ES-I3 (cell line): ENCODE results near the gene NOS3.
A peak's percentile ranks its signal among the peaks of the same experiment; 100 is the strongest.

Experiments used
- H3K36me3 ChIP-seq: 2 replicates; pipeline ENCODE4 v1.6.1; 2013; ENCODE audit warnings: mild to moderate bottlenecking, low read length, control low read depth, moderate library complexity; ENCODE audit not compliant: insufficient read depth
- H3K4me1 ChIP-seq: 2 replicates; pipeline ENCODE4 v1.6.1; 2013; ENCODE audit warnings: mild to moderate bottlenecking, control low read depth, low read length; ENCODE audit not compliant: insufficient read depth
- H3K9ac ChIP-seq: 2 replicates; pipeline ENCODE4 v1.6.1; 2013; ENCODE audit warnings: low read depth, mild to moderate bottlenecking, low read length, moderate library complexity
- H3K9me3 ChIP-seq: 2 replicates; pipeline ENCODE4 v1.6.1; 2013; ENCODE audit warnings: mild to moderate bottlenecking, low read length, moderate library complexity; ENCODE audit not compliant: control insufficient read depth, insufficient read depth

Gene NOS3

GRCh38 chr7:150992051-150992640, 1.3 kb downstream of the NOS3 start:
- H3K9ac ChIP-seq, result no peak overlapping the region
- H3K36me3 ChIP-seq, result no peaks in the 10 kb centered on the region
- H3K4me1 ChIP-seq, result peaks cover 9% of the 10 kb centered on the region; the same call in 1 of the 2 replicates
- H3K9me3 ChIP-seq, result 0 out of 2 replicates have a peak, but pooled peaks cover 4% of the 10 kb centered on the region

GRCh38 chr7:150992833-150993302, 2.1 kb downstream of the NOS3 start:
- Histone ChIP-seq H3K36me3 (no peaks in the 10 kb centered on the region), H3K9me3 (0 out of 2 replicates have a peak, but pooled peaks cover 4% of the 10 kb centered on the region), H3K4me1 (peaks cover 9% of the 10 kb centered on the region; the same call in 1 of the 2 replicates), H3K9ac (no peak overlapping the region)

GRCh38 chr7:150993511-150993910, 2.7 kb downstream of the NOS3 start:
- peaks cover 9% of the 10 kb centered on the region; the same call in 1 of the 2 replicates for H3K4me1 ChIP-seq
- 0 out of 2 replicates have a peak, but pooled peaks cover 4% of the 10 kb centered on the region for H3K9me3 ChIP-seq
- no peaks in the 10 kb centered on the region for H3K36me3 ChIP-seq
- no peak overlapping the region for H3K9ac ChIP-seq

GRCh38 chr7:150994141-150994837, 3.5 kb downstream of the NOS3 start:
- Histone ChIP-seq H3K4me1 (peaks cover 9% of the 10 kb centered on the region; the same call in 1 of the 2 replicates), H3K9ac (no peak overlapping the region), H3K9me3 (0 out of 2 replicates have a peak, but pooled peaks cover 4% of the 10 kb centered on the region), H3K36me3 (no peaks in the 10 kb centered on the region)

- Histone ChIP-seq H3K9ac (no peak overlapping the region), H3K9me3 (0 out of 2 replicates have a peak, but pooled peaks cover 4% of the 10 kb centered on the region), H3K36me3 (no peaks in the 10 kb centered on the region), H3K4me1 (peaks cover 9% of the 10 kb centered on the region; the same call in 1 of the 2 replicates)
Observed at GRCh38 chr7:150994838-150995510, 4.2 kb downstream of the NOS3 start.

- Histone ChIP-seq H3K4me1 (peaks cover 9% of the 10 kb centered on the region; the same call in 1 of the 2 replicates), H3K9me3 (no peaks in the 10 kb centered on the region), H3K9ac (peak overlapping the region; percentile 6; the same call in 1 of the 2 replicates), H3K36me3 (no peaks in the 10 kb centered on the region)
Observed at GRCh38 chr7:150996376-150997074, 5.7 kb downstream of the NOS3 start.

GRCh38 chr7:150997075-150997511, 6.3 kb downstream of the NOS3 start:
- no peaks in the 10 kb centered on the region for H3K36me3 ChIP-seq
- H3K4me1 ChIP-seq, result peaks cover 9% of the 10 kb centered on the region; the same call in 1 of the 2 replicates
- H3K9me3 ChIP-seq, result no peaks in the 10 kb centered on the region
- peak overlapping the region; percentile 6; the same call in 1 of the 2 replicates for H3K9ac ChIP-seq

GRCh38 chr7:150997817-150998216, 7.0 kb downstream of the NOS3 start:
- no peak overlapping the region for H3K9ac ChIP-seq
- no peaks in the 10 kb centered on the region for H3K36me3 ChIP-seq
- H3K4me1 ChIP-seq, result peaks cover 9% of the 10 kb centered on the region; the same call in 1 of the 2 replicates
- H3K9me3 ChIP-seq, result no peaks in the 10 kb centered on the region

GRCh38 chr7:150998341-150998740, 7.5 kb downstream of the NOS3 start:
- Histone ChIP-seq H3K9me3 (no peaks in the 10 kb centered on the region), H3K36me3 (no peaks in the 10 kb centered on the region), H3K4me1 (peaks cover 9% of the 10 kb centered on the region; the same call in 1 of the 2 replicates), H3K9ac (no peak overlapping the region)

GRCh38 chr7:150999001-150999400, 8.2 kb downstream of the NOS3 start:
- H3K36me3 ChIP-seq, result no peaks in the 10 kb centered on the region
- H3K9ac ChIP-seq, result no peak overlapping the region
- H3K9me3 ChIP-seq, result no peaks in the 10 kb centered on the region
- H3K4me1 ChIP-seq, result peaks cover 9% of the 10 kb centered on the region; the same call in 1 of the 2 replicates

GRCh38 chr7:150999497-151000230, 8.8 kb downstream of the NOS3 start:
- H3K9me3 ChIP-seq, result no peaks in the 10 kb centered on the region
- peaks cover 4% of the 10 kb centered on the region; the same call in 1 of the 2 replicates for H3K4me1 ChIP-seq

GRCh38 chr7:151000897-151001495, 10.2 kb downstream of the NOS3 start:
- H3K36me3 ChIP-seq, result no peaks in the 10 kb centered on the region
- H3K4me1 ChIP-seq, result no peaks in the 10 kb centered on the region
- no peaks in the 10 kb centered on the region for H3K9me3 ChIP-seq
- no peak overlapping the region for H3K9ac ChIP-seq

More at GRCh38 chr7:150999497-151000230, 8.8 kb downstream of the NOS3 start:
- H3K9ac ChIP-seq, result no peak overlapping the region
- no peaks in the 10 kb centered on the region for H3K36me3 ChIP-seq

- no peaks in the 10 kb centered on the region for H3K36me3 ChIP-seq
- H3K9ac ChIP-seq, result no peak overlapping the region
- no peaks in the 10 kb centered on the region for H3K4me1 ChIP-seq
Observed at GRCh38 chr7:151001546-151001945, 10.7 kb downstream of the NOS3 start.

More at GRCh38 chr7:151001546-151001945, 10.7 kb downstream of the NOS3 start:
- H3K9me3 ChIP-seq, result no peaks in the 10 kb centered on the region
